BLaER1 treated with 17β-estradiol and CSF1 and Interleukin-3, amounts not matched to agents 10 nM and 100 nM (cell line): ENCODE results near the gene OR1F1.

ENCODE experiments used
- H3K27ac ChIP-seq, 11 experiments: shearing (Covaris generic); formaldehyde crosslinking; 2 replicates each; pipeline ENCODE4 v1.8.1; 2022
- H3K27me3 ChIP-seq, 11 experiments: shearing (Covaris generic); formaldehyde crosslinking; 2 replicates each; pipeline ENCODE4 v1.8.1; 2022
- H3K36me3 ChIP-seq, 11 experiments: shearing (Covaris generic); formaldehyde crosslinking; 2 replicates each; pipeline ENCODE4 v1.8.1; 2022
- H3K4me1 ChIP-seq, 10 experiments: shearing (Covaris generic); formaldehyde crosslinking; 2 replicates each; pipeline ENCODE4 v1.8.1; 2022
- H3K4me2 ChIP-seq, 11 experiments: shearing (Covaris generic); formaldehyde crosslinking; 2 replicates each; pipeline ENCODE4 v1.8.1; 2022
- H3K4me3 ChIP-seq, 10 experiments: shearing (Covaris generic); formaldehyde crosslinking; 2 replicates each; pipeline ENCODE4 v1.8.1; 2022
- H3K9ac ChIP-seq, 11 experiments: shearing (Covaris generic); formaldehyde crosslinking; 2 replicates each; pipeline ENCODE4 v1.8.1; 2022
- H3K9me3 ChIP-seq, 11 experiments: shearing (Covaris generic); formaldehyde crosslinking; replicated peaks in 1 of 11; 2 replicates each; pipeline ENCODE4 v1.8.1; 2022
- H4K20me1 ChIP-seq, 11 experiments: shearing (Covaris generic); formaldehyde crosslinking; 2 replicates each; pipeline ENCODE4 v1.8.1; 2022
- Cebpa-rat ChIP-seq, 11 experiments: shearing (Covaris generic); IDR thresholded peaks; 2 replicates each; pipeline ENCODE4 v1.8.1; 2022

Gene OR1F1

DNA sequence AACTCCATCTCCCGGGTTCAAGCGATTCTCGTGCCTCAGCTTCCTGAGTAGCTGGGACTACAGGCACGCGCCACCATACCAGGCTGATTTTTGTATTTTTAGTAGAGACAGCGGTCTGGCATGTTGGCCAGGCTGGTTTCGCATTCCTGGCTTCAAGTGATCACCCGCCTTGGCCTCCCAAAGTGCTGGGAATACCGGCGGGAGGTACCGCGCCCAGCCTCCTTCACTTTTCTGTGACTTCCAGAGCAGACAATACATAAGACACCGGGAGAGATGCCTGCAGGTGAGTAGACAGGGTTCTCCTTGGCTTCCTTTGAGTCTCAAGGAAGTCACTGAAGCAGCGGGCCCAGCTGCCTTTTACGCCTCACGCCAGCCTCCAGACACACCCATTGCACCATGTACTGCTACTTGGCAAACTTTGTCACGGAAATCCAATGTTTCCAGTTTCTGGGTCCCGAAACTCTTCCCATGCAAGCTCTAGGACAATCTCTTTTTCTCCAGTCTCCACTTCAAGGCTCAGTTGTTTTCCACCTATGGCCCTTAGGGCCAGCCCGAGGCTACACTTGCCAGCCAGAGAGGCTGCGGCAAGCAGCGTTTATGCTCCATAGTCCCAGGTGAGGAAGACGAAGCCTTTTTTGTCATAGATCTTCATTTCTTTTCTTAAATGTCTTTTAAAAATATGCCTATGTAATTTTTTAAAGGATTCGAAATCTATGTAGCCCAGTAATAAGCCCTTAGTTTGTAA, 886 bp upstream of the OR1F1 start:
- no peak overlapping the region for H3K9ac ChIP-seq
- no peak overlapping the region for H3K4me3 ChIP-seq
- H3K27ac ChIP-seq = no peak overlapping the region
- H3K36me3 ChIP-seq = peaks cover 0 to 7% (median 0%) of the 10 kb centered on the region in 11 experiments; a peak in 1 of 22 replicates
- peaks cover 75 to 100% (median 98%) of the 10 kb centered on the region in 11 experiments for H3K27me3 ChIP-seq
- H4K20me1 ChIP-seq = no peaks in the 10 kb centered on the region
- H3K9me3 ChIP-seq = peaks cover 85 to 99% (median 93%) of the 10 kb centered on the region in 11 experiments
- no peak overlapping the region for H3K4me2 ChIP-seq
- no peak for TF ChIP-seq Cebpa-rat (IDR thresholded peaks at IDR 0.05)
- no peaks in the 10 kb centered on the region for H3K4me1 ChIP-seq

GRCh38 chr16:3188675-3188924, 596 bp downstream of the OR1F1 start:
- H3K9ac ChIP-seq = no peak overlapping the region
- no peak overlapping the region for H3K4me2 ChIP-seq
- no peak for TF ChIP-seq Cebpa-rat (IDR thresholded peaks at IDR 0.05)
- peaks cover 60 to 89% (median 83%) of the 10 kb centered on the region in 11 experiments for H3K27me3 ChIP-seq
- no peaks in the 10 kb centered on the region for H3K4me1 ChIP-seq
- H3K4me3 ChIP-seq = peak overlapping the region in 7 of 10 experiments; percentile 0 to 40 (median 22); a peak in 8 of 20 replicates
- H3K27ac ChIP-seq = no peak overlapping the region
- H3K36me3 ChIP-seq = 0 out of 22 replicates have a peak, but pooled peaks cover 0 to 3% (median 0%) of the 10 kb centered on the region in 11 experiments
- H3K9me3 ChIP-seq = peaks cover 85 to 99% (median 93%) of the 10 kb centered on the region in 11 experiments
- H4K20me1 ChIP-seq = no peaks in the 10 kb centered on the region

DNA sequence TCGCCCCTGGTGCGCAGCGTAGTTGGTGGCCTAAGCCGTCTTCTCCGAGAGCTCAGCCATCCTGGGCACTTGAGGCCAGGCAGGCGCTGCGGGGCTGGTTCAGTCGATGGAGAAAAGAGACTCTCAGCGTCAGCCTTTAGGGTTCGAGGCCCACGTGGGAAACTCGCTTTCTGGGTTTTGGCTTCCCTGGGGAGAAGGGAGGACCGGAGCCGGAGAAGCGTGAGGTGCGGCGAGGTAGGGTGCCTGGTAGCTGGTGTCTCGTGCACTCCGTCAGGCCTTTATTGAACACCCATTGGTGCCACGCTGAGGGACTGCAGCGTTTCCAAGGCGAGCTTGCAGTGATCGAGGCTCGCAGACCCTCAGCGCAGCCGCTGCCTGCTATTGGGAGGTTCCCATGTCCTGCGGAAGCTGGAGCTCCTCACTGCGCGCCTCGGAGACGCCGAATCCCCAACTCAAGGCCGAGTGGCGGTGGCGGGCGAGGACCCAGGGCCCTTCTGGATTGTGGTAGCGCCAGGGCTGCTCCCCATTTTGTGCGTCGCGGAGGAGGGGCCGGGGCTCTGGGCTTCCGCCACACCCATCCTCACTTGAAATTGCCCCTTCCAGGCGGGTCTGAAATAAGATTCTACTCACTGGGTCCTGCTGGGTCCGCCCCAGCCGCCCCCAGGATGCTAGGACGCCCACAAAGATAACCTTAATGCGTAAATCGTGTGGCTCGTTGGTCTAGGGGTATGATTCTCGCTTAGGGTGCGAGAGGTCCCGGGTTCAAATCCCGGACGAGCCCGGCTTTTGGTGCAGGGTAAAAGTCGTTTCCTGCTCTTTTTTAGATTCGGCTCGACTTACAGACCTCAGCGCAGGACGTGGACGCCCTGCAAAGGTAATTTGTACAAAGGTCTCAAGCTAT, 1.2 kb downstream of the OR1F1 start:
- Histone ChIP-seq H3K4me3 (peak overlapping the region in 7 of 10 experiments; percentile 3 to 40 (median 14); a peak in 7 of 20 replicates), H3K9ac (no peak overlapping the region), H3K4me1 (no peaks in the 10 kb centered on the region), H3K27me3 (peaks cover 54 to 83% (median 77%) of the 10 kb centered on the region in 11 experiments), H3K27ac (no peak overlapping the region), H3K4me2 (no peak overlapping the region), H3K9me3 (peaks cover 82 to 99% (median 91%) of the 10 kb centered on the region in 11 experiments), H4K20me1 (no peaks in the 10 kb centered on the region), H3K36me3 (no peaks in the 10 kb centered on the region)
- TF ChIP-seq Cebpa-rat (IDR thresholded peaks at IDR 0.05) = no peak

DNA sequence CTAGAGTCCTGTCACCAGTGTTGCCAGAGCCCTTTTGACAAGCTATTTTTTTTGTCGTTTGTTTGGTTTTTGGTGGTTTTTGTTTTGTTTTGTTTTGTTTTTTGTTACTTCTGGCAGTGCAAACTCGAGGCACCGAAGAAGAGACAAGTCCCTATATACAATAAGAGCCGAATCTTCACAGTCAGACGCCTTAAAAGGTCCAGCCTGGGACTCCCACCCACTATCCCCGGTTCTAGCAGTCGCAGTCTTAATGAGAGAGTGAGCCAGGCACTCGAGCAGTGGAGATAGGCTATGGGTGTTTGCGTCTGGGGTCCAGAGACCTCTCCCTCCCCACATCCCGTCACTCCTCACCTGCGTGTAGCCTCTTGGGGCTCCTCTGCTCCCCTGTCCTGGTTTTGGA, 1.9 kb downstream of the OR1F1 start:
- no peaks in the 10 kb centered on the region for H3K4me1 ChIP-seq
- H3K27ac ChIP-seq = no peak overlapping the region
- H4K20me1 ChIP-seq = no peaks in the 10 kb centered on the region
- no peak overlapping the region for H3K9ac ChIP-seq
- H3K4me3 ChIP-seq = peak overlapping the region in 1 of 10 experiments; percentile 40; a peak in 3 of 20 replicates
- H3K4me2 ChIP-seq = no peak overlapping the region
- H3K27me3 ChIP-seq = peaks cover 54 to 77% (median 71%) of the 10 kb centered on the region in 11 experiments
- TF ChIP-seq Cebpa-rat (IDR thresholded peaks at IDR 0.05) = no peak
- H3K36me3 ChIP-seq = no peaks in the 10 kb centered on the region
- H3K9me3 ChIP-seq = peaks cover 75 to 94% (median 89%) of the 10 kb centered on the region in 11 experiments

- H3K27me3 ChIP-seq = peaks cover 54 to 67% (median 63%) of the 10 kb centered on the region in 11 experiments
- H3K4me3 ChIP-seq = no peak overlapping the region
- H3K9ac ChIP-seq = no peak overlapping the region
- no peak overlapping the region for H3K27ac ChIP-seq
- H3K36me3 ChIP-seq = no peaks in the 10 kb centered on the region
- no peak overlapping the region for H3K4me2 ChIP-seq
- TF ChIP-seq Cebpa-rat (IDR thresholded peaks at IDR 0.05) = no peak
- H4K20me1 ChIP-seq = no peaks in the 10 kb centered on the region
- H3K4me1 ChIP-seq = no peaks in the 10 kb centered on the region
- peaks cover 70 to 85% (median 80%) of the 10 kb centered on the region in 11 experiments for H3K9me3 ChIP-seq
Measured at GRCh38 chr16:3190949-3191353, 2.9 kb downstream of the OR1F1 start.

GRCh38 chr16:3192476-3193019, 4.5 kb downstream of the OR1F1 start:
- no peak overlapping the region for H3K4me3 ChIP-seq
- no peaks in the 10 kb centered on the region for H3K36me3 ChIP-seq
- no peak for TF ChIP-seq Cebpa-rat (IDR thresholded peaks at IDR 0.05)
- H3K9me3 ChIP-seq = peaks cover 60 to 73% (median 64%) of the 10 kb centered on the region in 11 experiments
- H3K27ac ChIP-seq = no peak overlapping the region
- no peak overlapping the region for H3K9ac ChIP-seq
- H3K4me2 ChIP-seq = no peak overlapping the region
- H3K4me1 ChIP-seq = no peaks in the 10 kb centered on the region
- no peaks in the 10 kb centered on the region for H4K20me1 ChIP-seq
- peaks cover 46 to 64% (median 58%) of the 10 kb centered on the region in 11 experiments for H3K27me3 ChIP-seq

- no peak for TF ChIP-seq Cebpa-rat (IDR thresholded peaks at IDR 0.05)
- Histone ChIP-seq H3K4me1 (no peaks in the 10 kb centered on the region), H3K4me2 (no peak overlapping the region), H3K27me3 (peaks cover 36 to 61% (median 56%) of the 10 kb centered on the region in 11 experiments), H3K4me3 (no peak overlapping the region), H3K9me3 (peaks cover 50 to 63% (median 55%) of the 10 kb centered on the region in 11 experiments), H3K9ac (no peak overlapping the region), H4K20me1 (no peaks in the 10 kb centered on the region), H3K27ac (no peak overlapping the region), H3K36me3 (no peaks in the 10 kb centered on the region)
Measured at GRCh38 chr16:3193221-3194212, 5.5 kb downstream of the OR1F1 start.

- Histone ChIP-seq H3K9ac (no peak overlapping the region), H3K4me3 (no peak overlapping the region), H3K36me3 (no peaks in the 10 kb centered on the region), H3K27me3 (peaks cover 23 to 51% (median 46%) of the 10 kb centered on the region in 11 experiments), H3K27ac (no peak overlapping the region), H3K4me1 (no peaks in the 10 kb centered on the region), H3K9me3 (peaks cover 37 to 51% (median 42%) of the 10 kb centered on the region in 11 experiments), H4K20me1 (no peaks in the 10 kb centered on the region), H3K4me2 (no peak overlapping the region)
- TF ChIP-seq Cebpa-rat (IDR thresholded peaks at IDR 0.05) = no peak
Measured at GRCh38 chr16:3194792-3195191, 6.8 kb downstream of the OR1F1 start.
